Measurements from ENCODE around the gene PCSK6.

GRCh38 chr15:101406526-101407195, 82.8 kb downstream of the PCSK6 start:
- TF ChIP-seq CTCF (IDR thresholded peaks at IDR 0.05; ENCODE audit: low read depth, low read length, poor library complexity, severe bottlenecking) = no peak
- TF ChIP-seq EZH2phosphoT487 (IDR thresholded peaks at IDR 0.05; ENCODE audit: borderline replicate concordance, low read length) = no peak
